Embryonic facial prominence (tissue), 1 donor: Measurements from ENCODE around the gene XRCC4.
"Not testable (repeated sequence)": the region's sequence is repeated elsewhere in the genome, so short reads cannot be mapped to it uniquely, and the experiment has no call there.

Source experiments
- DNase-seq: peaks from one replicate; pipeline ENCODE4 v3.0.0-alpha.2; 2016; ENCODE audit errors: extremely low spot score

Gene XRCC4

DNA sequence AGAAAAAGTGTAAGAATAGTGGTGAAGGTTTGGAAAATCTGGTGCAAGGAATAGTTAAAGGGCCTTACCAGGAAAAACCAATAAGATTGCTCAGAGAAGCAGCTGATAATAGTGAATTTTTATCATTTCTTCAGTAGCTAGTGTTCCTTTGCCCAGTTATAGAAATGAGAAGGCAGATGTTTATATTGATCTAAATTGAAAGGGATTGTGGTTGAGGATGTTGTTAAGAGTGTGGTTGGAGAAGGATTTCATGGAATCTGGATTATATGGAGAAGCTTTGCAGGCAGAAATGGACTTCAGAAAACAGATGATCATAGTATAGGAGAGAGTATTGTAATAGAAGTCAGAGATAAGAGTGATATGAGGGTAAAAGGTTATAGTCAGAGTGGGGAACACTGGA, 102.6 kb downstream of the XRCC4 start:
- no peak for DNase-seq

DNA sequence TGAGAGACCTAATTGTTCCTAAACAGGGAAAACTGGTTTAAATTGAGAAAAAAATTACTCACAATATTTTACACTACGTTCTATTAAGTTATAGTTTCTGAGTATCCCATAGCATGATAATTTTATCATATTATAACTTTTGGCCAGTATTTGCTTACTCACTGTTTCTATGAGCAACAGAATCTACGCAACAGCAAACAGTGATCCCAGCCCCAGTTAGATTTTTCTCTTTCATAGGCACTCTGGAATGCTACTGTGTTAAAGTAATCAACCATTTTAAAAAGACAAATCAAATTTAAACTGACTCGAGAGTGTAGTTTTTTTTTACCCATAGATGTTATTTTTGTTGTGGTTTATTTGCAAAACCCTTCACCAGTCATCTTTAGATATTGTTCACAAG, 107.2 kb downstream of the XRCC4 start:
- no peak for DNase-seq

DNA sequence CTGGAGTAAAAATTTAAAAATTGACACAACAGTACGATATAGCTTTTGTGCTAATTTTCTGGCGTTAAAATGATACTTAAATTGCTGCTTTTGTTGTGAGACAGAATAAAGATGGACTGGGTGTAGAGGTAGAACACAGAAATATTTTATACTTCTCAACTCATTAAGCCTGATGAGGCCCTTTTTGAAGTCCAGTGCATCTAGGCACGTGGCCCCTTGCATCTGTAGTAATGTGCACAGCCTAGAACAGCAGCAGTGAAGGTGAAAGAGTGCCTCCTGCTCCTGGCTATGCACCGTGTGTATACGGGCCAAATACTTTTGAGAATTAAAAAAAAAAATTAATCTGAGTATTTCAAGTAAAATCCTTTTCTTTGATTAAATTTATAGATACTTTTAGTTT, 115.6 kb downstream of the XRCC4 start:
- DNase-seq = no peak

DNA sequence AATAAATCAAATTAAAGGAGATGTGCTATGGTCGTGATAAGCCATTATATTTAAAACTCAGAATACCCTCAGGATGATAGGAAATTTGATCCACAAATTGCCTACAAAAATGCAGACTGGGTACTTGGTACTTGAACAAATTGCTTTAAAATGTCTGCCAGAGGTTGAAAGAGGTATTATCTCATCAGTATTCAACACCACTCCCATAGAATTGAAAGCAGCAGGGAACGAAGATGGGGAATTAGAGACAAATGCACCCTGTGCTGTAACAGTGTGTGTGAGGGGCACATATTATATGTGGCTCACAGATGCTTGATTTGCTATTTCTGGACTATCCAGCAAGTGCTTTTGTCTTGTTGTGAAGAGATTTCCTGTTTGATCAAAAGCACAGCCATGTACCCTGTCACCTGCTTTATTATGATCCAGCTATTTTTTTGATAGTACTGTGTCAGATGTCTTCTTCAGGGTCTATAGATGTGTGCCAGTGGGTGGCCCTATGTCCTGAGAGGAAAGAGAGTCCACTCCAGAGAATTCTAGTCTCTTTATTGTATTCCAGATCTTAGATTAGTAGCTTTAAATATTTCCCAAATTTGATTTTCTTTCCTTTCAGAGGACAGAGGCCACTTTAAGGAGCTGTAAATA, 120.1 kb downstream of the XRCC4 start:
- no peak for DNase-seq

DNA sequence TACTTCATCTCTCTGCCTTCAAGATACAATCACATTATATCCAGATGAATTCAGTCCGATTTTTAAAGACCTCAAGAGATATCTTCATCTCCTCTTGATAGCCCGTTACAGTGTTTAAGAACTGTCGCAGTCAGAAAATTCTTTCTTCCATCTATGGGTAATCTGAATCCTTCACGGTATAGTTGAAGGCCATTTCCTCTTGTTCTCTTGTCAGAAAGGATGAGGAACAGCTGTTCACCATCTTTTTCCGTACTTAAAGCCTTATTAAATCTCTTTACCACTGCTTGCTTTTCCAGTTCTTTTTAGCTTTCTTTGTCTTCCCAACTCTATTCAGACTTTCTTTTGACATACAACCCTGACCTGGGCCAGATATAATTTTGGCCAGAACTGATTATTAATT, 121.8 kb downstream of the XRCC4 start:
- DNase-seq = no peak

DNA sequence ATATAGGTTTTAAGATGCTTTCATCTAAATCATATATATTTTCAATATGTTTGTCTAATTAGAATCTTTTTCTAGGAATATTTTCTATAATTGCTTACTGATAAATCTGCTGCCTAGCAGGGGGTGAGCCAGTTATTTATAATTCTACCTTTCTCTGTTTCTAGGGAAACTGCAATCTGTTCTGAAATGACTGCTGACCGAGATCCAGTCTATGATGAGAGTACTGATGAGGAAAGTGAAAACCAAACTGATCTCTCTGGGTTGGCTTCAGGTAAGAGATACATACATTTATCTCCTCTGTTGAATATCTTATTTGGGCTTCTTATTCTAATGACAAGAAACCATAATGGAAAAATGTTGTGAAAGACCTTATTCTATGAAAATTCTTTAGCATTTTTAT, 127.3 kb downstream of the XRCC4 start:
- no peak for DNase-seq

DNA sequence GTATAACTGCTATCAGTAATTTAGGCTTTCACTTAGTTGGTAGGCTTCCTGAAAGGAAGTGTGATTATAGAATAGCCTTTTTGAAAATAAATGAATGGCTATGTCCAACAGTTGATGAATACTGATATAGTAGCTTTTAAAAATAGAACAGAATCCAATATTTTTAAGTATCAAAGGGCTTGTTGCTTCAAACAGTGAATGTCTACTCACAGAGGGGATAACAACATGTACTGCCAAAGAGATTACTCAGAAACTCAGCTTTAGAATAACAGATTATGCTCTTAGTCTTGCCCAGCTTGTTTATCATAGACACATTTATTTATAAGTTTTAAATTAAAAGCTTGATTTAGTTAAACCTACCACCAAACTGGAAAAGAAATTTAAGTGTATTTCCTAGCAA, 132.6 kb downstream of the XRCC4 start:
- DNase-seq = no peak

DNA sequence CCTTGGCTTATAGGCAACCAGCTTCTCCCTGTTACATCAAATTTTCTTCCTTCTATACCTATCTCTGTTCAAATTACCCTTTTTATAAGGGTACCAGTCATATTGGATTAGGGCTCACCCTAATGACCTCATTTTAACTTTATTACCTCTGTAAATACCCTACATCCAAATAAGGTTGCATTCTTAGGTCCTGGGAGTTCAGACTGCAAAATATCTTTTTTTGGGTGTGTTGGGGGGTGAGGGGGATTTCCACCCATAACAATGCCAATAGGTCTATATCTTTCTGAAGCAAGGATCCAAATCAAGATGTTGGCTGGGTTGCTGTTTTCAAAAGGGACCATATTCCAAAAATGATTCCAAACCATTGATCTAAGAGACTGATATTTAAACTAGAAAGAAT, 141.7 kb downstream of the XRCC4 start:
- DNase-seq = no peak

DNA sequence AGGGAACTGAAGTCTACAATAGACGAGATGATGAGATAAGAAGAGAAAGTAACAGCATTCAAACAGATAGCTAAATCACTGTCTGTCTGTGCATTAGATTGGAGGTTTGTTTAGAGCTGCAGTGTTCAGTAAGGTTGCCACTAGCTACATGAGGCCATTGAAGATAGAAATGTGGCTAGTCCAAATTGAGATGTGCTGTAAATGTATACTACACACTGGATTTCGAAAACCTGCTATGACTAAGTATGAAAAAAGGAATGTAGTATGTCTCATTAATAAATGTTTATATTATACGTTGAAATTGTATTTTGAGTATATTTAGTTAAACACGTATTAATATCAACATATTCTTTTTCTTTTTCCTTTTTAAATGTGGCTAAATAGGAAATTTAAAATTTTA, 142.1 kb downstream of the XRCC4 start:
- no peak for DNase-seq

DNA sequence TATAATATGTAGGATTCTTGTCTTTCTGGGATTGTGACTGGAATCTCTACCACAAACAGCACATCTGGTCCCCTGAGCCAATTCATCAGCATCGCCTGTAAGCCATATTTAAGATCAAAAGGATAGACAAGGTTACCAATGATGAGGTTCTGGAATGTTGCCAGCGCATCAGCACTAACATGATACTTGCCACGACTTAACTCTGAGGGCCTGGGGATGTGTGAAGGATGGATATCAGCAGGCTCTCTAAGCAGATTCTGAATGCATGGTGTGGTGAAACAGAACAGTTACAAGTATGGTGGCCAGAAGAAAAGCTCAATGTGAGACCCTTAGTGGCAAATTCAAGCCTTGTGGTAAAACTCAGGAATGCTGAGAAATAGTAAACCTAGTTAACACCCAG, 143.0 kb downstream of the XRCC4 start:
- DNase-seq = peak; percentile 12

DNA sequence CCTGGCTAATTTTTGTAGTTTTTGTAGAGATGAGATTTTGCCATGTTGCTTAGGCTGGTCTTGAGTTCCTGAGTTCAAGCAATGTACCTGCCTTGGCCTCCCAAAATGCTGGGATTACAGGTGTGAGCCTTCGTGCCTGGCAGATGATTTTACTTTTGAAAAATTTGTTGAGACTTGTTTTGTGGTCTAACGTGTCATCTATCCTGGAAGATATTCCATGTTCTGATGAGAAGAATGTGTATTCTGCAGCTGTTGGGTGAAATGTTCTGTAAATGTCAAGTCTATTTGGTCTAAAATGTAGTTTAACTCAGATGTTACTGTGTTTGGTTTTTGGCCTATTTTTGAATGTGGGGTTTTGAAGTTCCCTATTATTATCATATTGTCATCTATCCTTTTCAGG, 145.6 kb downstream of the XRCC4 start:
- DNase-seq = no peak

DNA sequence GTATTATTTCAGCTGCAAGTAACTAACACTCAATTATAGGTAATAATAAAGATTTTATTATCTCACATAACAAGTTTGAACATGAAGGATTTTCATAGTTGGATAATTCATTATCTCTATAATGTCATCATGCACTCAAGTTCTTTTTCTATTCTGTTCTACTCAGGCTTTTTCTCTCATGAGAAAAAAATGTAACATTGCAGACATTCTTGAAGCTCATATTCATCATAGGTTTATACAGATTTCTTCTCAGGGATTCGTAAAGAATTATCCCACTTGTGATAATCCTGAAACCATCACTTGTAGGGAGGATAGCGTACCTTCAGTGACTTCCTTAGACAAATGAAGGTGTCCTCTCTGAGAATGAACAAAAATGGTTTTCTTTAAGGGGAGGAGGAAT, 150.3 kb downstream of the XRCC4 start:
- DNase-seq = no peak

DNA sequence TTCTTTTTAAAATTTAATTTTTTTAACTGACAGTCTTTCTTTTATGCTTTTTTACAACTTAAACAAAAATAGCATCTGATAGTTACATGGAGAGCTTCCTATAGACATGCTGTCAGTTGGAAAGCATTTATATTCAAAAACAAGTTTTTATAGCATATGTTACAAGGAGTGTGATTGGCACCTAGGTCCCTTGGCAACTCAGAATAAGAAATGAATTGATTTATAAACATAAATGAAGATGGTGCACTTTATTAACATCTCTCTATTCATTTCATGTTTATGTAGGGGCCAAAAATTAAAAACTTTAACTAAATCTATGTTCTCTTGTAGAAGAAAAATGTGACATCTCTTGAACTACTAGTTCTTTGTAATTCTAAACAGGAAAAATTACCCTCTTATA, 153.2 kb downstream of the XRCC4 start:
- no peak for DNase-seq

DNA sequence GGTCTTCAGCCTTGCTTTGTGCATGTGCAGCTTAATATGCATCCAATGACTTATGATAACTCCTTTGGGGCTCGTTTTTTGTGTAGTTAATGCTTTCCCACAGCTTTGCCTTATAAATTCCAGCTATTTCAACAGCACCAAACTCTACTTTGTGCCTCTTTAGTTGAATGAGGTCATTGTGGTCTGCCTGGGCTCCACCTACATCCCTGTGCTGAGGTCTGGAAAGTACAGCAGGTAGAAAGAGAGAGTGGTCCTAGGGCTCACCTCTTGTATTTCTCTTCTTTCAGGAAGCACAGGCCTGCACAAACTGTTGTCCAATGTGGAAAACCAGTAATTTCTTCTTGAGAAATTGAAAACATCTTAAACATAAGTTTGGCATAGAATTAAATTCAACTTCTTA, 167.2 kb downstream of the XRCC4 start:
- DNase-seq = no peak

DNA sequence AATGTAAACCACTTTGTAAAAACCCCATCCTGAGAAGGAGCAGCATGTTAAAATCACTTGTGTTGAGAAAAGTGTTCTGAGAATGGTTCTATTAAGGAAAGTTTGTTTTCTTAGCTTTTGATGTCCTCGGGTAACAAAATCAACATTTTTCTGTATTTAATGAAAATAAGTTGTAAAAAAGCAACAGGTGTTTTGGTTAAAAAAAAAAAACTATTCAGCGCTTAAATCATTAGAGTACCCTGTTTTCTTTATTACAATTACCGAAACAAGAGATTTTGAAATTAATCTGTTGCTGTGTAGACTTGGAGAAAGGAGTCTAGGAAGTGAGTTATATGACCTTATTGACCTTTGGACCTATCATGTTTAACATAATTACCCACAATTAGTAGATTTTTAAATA, 167.7 kb downstream of the XRCC4 start:
- DNase-seq = no peak

DNA sequence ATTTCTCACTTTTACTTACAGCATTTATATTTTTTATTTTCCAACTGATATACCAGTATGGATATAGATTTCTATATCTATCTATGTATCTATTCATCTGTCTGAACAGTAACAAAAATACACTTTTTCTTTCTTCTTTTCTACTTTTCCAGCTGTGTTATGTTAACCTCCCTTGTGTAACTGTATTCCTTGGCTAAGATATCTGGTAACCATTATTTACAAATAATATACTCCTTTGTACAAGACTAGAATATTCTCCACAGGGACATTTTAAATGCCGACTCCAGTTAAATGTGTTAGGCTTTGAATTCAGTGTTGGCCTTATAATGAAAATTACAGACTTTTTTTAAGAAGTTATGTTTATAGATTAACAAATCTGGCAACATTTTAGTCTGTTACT, 168.7 kb downstream of the XRCC4 start:
- no peak for DNase-seq

DNA sequence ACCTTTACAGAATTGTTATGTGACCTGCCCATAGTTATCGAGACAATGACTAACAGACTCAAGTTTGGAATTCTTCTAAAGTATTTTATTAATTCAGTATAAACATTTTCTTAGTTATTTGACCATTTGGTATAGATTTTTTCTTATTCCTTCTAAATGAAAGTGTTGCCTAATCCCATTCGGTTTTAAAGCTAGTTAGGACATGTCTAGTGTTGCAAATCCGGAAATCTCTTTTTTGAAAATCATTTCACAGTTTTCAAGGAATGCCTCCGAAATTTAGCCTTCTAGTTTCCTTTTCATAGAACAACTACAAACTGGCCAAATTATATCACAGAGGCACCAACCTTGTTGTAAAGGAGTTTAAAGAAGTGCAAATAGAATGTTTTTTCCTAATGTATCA, 171.8 kb downstream of the XRCC4 start:
- DNase-seq = no peak

DNA sequence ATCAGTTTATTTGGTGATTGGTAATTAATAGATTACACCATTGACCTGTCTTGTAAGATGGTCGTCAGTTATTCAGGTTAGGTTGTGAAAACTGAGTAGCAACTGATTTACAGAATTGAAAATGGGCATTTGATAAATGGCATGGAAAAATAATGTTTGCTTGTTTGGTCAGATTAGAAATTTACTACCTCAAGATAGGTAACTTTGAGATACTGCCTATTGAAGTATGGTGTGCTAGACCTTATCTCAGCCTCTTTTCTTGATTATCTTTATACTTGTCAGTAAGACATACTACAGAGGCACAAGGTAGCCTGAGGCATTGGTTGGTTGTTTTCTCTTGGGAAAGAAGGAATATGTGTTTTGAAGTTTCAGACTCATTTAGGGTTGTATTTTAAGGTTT, 174.5 kb downstream of the XRCC4 start:
- DNase-seq = no peak

DNA sequence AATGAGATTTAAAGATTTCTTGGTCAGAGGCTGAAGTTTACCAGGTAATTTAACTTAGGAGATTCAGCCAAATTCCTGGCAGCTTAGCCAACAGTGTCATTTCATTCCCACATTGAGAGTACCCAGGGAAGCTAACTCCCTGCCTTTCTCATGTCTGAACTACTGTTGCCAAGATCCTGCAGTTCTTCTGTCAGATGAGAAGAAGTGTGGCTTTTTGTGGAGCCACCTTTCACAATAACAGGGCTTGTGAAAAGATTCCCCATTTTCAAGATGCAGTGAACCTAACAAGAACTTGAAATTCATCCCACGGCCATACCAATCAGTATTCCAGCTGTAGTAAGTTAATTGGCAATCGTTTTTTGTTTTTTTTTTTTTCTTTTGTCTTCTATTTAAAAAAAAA, 176.4 kb downstream of the XRCC4 start:
- no peak for DNase-seq

DNA sequence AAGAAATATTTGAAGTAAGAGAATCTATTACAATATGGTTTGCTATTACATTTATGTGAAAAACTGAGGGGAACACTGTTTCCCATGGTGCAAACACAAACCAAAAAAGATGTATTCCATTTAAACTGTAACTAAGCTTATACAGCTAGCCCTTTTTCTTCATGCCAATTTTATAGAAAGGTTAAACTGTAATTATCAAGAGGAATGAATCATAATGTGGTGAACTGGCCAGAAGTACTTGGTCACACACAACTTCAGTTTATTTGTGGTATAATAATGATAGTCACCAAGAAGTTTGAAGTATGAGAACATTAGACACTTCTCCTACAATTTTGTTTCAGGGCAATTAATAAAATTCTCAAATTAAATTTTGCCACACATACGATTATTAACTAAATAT, 177.9 kb downstream of the XRCC4 start:
- DNase-seq = no peak

DNA sequence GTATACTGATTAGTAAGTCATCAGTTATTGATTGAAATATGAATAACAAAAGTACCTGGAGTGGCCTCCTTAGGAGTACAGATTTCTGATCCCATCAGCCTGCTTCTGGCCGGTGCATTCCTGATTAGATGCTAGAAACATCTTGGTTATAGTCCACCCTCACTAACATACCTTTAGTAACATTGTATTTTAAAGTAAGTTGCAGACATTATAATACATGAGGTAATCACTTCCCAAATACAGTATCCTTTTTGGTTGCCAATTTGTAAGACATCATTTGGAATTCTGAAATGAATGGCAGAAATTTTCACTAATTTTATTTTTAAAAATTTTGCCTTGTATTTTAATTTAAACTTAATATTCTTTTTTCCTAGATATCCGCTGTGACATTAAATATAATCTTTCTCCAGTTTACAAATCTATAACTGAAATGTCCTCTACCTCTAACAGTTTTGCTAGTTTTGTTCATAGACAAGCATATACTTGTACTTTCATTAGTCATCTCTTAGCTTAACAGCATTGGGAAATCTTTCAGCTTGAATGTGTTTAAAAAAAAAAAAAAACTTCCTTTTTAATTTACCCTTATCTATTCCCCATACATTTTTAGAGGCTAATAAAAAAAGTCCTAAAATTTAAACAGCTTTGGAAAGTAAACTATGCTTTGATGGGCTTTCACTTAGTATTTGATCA, 178.9 kb downstream of the XRCC4 start:
- no peak for DNase-seq

DNA sequence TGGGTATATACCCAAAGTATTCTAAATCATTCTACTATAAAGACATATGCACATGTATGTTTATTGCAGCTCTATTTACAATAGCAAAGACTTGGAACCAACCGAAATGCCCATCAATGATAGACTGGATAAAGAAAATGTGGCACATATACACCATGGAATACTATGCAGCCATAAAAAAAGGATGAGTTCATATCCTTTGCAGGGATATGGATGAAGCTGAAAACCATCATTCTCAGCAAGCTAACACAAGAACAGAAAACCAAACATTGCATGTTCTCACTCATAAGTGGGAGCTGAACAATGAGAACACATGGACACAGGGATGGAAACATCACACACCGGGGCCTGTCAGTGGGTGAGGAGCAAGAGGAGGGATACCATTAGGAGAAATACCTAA, 180.3 kb downstream of the XRCC4 start:
- not testable (repeated sequence) for DNase-seq

DNA sequence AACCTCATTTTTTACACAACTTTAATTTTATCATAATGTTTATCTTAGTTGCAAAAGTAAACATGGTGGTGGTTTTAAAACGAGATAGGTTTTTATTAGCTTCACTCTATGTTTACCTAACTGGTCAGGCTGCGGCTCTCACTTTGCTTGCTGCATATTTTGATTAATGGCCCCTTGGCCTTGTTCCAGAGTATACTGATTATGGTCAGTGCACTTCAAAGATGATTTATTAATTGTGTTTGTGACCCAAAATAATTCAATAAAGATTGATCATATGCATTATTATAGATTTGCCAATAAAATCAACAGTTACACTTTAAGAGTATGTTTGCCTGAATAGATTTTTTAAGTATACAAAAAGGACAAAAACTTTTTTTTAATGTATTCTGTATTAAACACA, 188.0 kb downstream of the XRCC4 start:
- no peak for DNase-seq

DNA sequence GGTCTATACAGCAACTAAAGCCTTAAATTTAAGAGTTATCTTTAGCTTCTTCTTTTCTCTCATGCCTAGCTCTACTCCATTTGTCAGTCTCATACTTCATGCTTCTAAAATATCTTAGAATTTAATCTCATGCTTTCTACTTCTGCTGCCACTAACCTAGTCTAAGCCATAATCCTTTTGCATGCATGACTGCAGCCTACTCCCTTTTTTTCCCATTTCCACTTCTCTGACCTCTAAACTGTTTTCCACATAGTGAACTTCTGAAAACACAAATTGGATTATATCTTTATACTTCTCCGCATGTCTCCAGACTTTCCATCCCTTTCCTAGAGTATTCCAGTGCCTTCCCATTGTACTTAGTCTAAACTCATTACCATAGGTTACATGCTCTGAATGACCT, 193.0 kb downstream of the XRCC4 start:
- DNase-seq = no peak
